PC-9 (cell line): ENCODE data around the gene DLG3. TPM values are rescaled to one million over a fixed set of nuclear protein-coding genes. Genes with fewer than 3 reads are reported as not detected.
A peak's percentile ranks its signal among the peaks of the same experiment; 100 is the strongest.

Experiments
- BruUV-seq: library from RNA; stranded (reverse); fragments of 400-500 nt; replicated peaks from 2 replicates; lab custom pipeline; 2021; lab: Mats Ljungman, UMichigan
- CTCF ChIA-PET: fragments of 300-600 bp; sonication (Branson Sonifier 250); formaldehyde crosslinking; loops from one replicate; lab custom pipeline; 2022; ENCODE audit warnings: antibody characterized with exemption; lab: Charles Lee
- POLR2A ChIA-PET: fragments of 300-600 bp; sonication (Branson Sonifier 250); formaldehyde crosslinking; loops from one replicate; lab custom pipeline; 2022; ENCODE audit warnings: antibody characterized with exemption; ENCODE audit not compliant: unreplicated experiment; lab: Charles Lee
- DNase-seq, 2 experiments: peaks; one replicate each; pipeline versions ENCODE4 v3.0.0 to v3.0.0-alpha.2; 2015 to 2022; ENCODE audit warnings: mixed read lengths in 1 of 2
- H2AFZ ChIP-seq: fragments of 200-600 bp; sonication (generic); 2 replicates; pipeline ENCODE4 v1.8.1; 2017; ENCODE audit warnings: antibody characterized with exemption
- H3F3A ChIP-seq: fragments of 200-600 bp; sonication (generic); 2 replicates; pipeline ENCODE4 v1.8.1; 2017; ENCODE audit warnings: antibody characterized with exemption, mild to moderate bottlenecking, low read depth; ENCODE audit not compliant: insufficient read depth
- H3K27ac ChIP-seq: fragments of 200-600 bp; sonication (generic); 2 replicates; pipeline ENCODE4 v1.6.1; 2016; ENCODE audit warnings: mixed run types
- H3K27me3 ChIP-seq: fragments of 200-600 bp; sonication (generic); 2 replicates; pipeline ENCODE4 v1.6.1; 2016; ENCODE audit warnings: low read depth, mixed run types; ENCODE audit not compliant: insufficient read depth
- H3K36me3 ChIP-seq: fragments of 200-600 bp; sonication (generic); 2 replicates; pipeline ENCODE4 v1.6.1; 2016; ENCODE audit warnings: low read depth, mixed run types
- H3K4me1 ChIP-seq: fragments of 200-600 bp; sonication (generic); replicated peaks from 2 replicates; pipeline ENCODE4 v1.6.1; 2016; ENCODE audit warnings: mixed run types; ENCODE audit not compliant: insufficient read depth
- H3K4me2 ChIP-seq: fragments of 200-600 bp; sonication (generic); 2 replicates; pipeline ENCODE4 v1.6.1; 2017; ENCODE audit warnings: mixed run types
- H3K4me3 ChIP-seq: fragments of 200-600 bp; sonication (generic); 2 replicates; pipeline ENCODE4 v1.6.1; 2016; ENCODE audit warnings: mixed run types
- H3K79me2 ChIP-seq: fragments of 200-600 bp; sonication (generic); 2 replicates; pipeline ENCODE4 v1.6.1; 2017; ENCODE audit warnings: low read depth, mixed run types
- H3K9me2 ChIP-seq: fragments of 200-600 bp; sonication (generic); 2 replicates; pipeline ENCODE4 v1.8.1; 2017; ENCODE audit warnings: mild to moderate bottlenecking; ENCODE audit not compliant: insufficient read depth
- H3K9me3 ChIP-seq: fragments of 200-600 bp; sonication (generic); 2 replicates; pipeline ENCODE4 v1.8.1; 2016; ENCODE audit warnings: low read depth; ENCODE audit not compliant: insufficient read depth
- H4K20me1 ChIP-seq: fragments of 200-600 bp; sonication (generic); 2 replicates; pipeline ENCODE4 v1.8.1; 2017; ENCODE audit not compliant: insufficient read depth
- EZH2 ChIP-seq: fragments of 200-600 bp; sonication (generic); IDR thresholded peaks from 2 replicates; pipeline ENCODE4 v1.8.0; 2017; ENCODE audit warnings: antibody characterized with exemption, low read depth
- intact Hi-C: fragments of 100-400 bp; cut with micrococcal nuclease; formaldehyde crosslinking; loops from one replicate; pipeline ENCODE4 v1.10.0; 2022; ENCODE audit not compliant: unreplicated experiment
- total RNA-seq: library from RNA; stranded (reverse); gene quantifications from 2 replicates; pipeline ENCODE4 v1.2.3, GENCODE V29; 2021
- TF ChIP-seq, protein P1 (sequence below): fragments of 200-600 bp; sonication (generic); conservative IDR thresholded peaks from 2 replicates; pipeline ENCODE4 v1.6.1; 2017; ENCODE audit warnings: mixed run types, antibody characterized with exemption, mild to moderate bottlenecking, moderate library complexity

Gene DLG3
- total RNA-seq, 1 experiment from 2014 or later: 61.1 TPM

DNA sequence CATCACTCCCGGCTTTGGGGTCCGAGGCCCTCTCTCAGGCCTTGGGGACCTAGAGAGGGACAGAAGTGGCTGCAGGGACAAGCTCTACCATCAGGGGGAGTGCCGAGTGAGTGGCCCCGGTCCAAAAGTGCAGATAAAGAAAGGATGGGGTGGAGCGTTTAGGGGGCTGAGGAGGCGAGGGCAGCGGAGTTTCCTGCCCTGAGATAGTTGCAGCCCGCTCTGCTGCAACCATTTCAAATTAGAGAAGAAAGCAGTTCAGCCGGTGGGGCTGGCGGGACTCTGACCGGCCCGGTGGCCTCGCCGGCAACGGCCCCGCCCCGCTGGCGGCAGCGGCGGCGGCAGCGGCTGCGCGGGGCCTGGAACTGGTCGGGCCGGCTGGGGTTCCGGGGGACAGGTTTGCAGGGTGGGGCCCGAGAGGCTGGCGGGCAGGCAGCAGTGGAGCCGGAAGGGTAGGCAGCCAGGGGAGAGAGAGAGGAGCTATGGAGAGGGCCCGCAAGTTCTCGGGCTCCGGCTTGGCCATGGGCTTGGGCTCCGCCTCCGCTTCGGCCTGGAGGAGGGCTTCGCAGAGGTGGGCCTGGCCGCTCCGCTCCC, 7.6 kb downstream of the DLG3 start:
- DNase-seq: peak; percentile 56 to 83
- H3K27ac ChIP-seq: peak overlapping the region; percentile 68
- intact Hi-C loops: loop anchor here (10.0 kb wide), 1 partner anchor 213 kb away; no protein-coding TSS in a partner anchor
- no peaks in the 10 kb centered on the region for H3K9me2 ChIP-seq
- H3K27me3 ChIP-seq: no peaks in the 10 kb centered on the region
- H3K4me2 ChIP-seq: peak overlapping the region; percentile 95
- CTCF ChIA-PET: interaction anchor here (0.7 to 1.5 kb wide), 3 partner anchors 29 to 101 kb away, joined by 3 to 13 read pairs (median 4); partner anchors contain the start of gene GDPD2
- H3F3A ChIP-seq: peaks cover 21% of the 10 kb centered on the region; the same call in 1 of the 2 replicates
- no peaks in the 10 kb centered on the region for H3K9me3 ChIP-seq
- peak overlapping the region; percentile 82 for H3K4me3 ChIP-seq
- H3K79me2 ChIP-seq: peaks cover 26% of the 10 kb centered on the region
- TF ChIP-seq EZH2: no peak
- TF ChIP-seq, protein P1, sequence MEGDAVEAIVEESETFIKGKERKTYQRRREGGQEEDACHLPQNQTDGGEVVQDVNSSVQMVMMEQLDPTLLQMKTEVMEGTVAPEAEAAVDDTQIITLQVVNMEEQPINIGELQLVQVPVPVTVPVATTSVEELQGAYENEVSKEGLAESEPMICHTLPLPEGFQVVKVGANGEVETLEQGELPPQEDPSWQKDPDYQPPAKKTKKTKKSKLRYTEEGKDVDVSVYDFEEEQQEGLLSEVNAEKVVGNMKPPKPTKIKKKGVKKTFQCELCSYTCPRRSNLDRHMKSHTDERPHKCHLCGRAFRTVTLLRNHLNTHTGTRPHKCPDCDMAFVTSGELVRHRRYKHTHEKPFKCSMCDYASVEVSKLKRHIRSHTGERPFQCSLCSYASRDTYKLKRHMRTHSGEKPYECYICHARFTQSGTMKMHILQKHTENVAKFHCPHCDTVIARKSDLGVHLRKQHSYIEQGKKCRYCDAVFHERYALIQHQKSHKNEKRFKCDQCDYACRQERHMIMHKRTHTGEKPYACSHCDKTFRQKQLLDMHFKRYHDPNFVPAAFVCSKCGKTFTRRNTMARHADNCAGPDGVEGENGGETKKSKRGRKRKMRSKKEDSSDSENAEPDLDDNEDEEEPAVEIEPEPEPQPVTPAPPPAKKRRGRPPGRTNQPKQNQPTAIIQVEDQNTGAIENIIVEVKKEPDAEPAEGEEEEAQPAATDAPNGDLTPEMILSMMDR: peak; percentile 79
- H3K4me1 ChIP-seq: peaks cover 35% of the 10 kb centered on the region
- H4K20me1 ChIP-seq: no peaks in the 10 kb centered on the region; the same call in 1 of the 2 replicates
- POLR2A ChIA-PET: interaction anchor here (0.6 kb wide), 1 partner anchor 840 kb away, joined by 3 read pairs; no protein-coding TSS in a partner anchor
- H2AFZ ChIP-seq: peak overlapping the region; percentile 93
- H3K36me3 ChIP-seq: peaks cover 4% of the 10 kb centered on the region; the same call in 1 of the 2 replicates
- no TSS peak for BruUV-seq

DNA sequence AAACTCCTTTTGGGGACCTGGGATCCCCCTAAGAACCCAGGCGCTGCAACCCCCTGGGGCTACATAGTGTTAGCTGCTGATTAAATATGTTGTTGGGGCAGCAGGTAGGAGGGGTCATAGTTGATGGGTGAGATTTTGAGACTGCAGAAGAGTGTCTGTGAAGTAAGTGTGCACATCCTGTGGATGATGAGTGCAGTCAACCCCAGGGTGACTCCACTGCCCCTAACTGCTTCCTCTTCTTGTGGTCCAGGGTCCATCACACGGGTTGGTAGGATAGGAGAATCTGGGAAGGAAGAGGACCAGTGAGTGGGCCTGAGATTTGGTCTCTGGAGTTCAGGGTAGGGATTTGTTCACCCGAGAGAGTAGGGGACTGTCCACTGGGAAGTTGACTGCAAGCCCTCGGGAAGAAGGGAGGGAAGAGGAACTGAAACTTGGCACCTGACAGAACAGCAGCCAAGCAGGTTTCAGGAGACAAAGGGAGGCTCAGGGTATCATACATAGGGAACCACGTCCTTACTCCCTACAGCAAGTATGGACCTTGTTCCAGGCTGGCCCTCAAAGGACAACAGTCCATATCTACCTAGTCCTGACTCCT, 8.5 kb downstream of the DLG3 start:
- Histone ChIP-seq H3K4me3 (peak overlapping the region; percentile 82), H3K79me2 (peaks cover 35% of the 10 kb centered on the region), H3K9me3 (no peaks in the 10 kb centered on the region), H4K20me1 (peaks cover 2% of the 10 kb centered on the region; the same call in 1 of the 2 replicates), H3K27me3 (no peaks in the 10 kb centered on the region), H3K4me2 (peak overlapping the region; percentile 95), H3F3A (peaks cover 21% of the 10 kb centered on the region; the same call in 1 of the 2 replicates), H3K27ac (peak overlapping the region; percentile 68), H3K9me2 (no peaks in the 10 kb centered on the region), H2AFZ (peak overlapping the region; percentile 93), H3K36me3 (peaks cover 4% of the 10 kb centered on the region; the same call in 1 of the 2 replicates), H3K4me1 (peaks cover 35% of the 10 kb centered on the region)
- intact Hi-C loops: loop anchor here (10.0 kb wide), 1 partner anchor 212 kb away; no protein-coding TSS in a partner anchor
- DNase-seq: no peak
- BruUV-seq: no TSS peak
- no peak for TF ChIP-seq EZH2
- TF ChIP-seq, protein P1: no peak
- POLR2A ChIA-PET: no interaction called here
- CTCF ChIA-PET: no interaction called here
